ENCODE measurements around the gene WDR7.

WDR7 gene

DNA sequence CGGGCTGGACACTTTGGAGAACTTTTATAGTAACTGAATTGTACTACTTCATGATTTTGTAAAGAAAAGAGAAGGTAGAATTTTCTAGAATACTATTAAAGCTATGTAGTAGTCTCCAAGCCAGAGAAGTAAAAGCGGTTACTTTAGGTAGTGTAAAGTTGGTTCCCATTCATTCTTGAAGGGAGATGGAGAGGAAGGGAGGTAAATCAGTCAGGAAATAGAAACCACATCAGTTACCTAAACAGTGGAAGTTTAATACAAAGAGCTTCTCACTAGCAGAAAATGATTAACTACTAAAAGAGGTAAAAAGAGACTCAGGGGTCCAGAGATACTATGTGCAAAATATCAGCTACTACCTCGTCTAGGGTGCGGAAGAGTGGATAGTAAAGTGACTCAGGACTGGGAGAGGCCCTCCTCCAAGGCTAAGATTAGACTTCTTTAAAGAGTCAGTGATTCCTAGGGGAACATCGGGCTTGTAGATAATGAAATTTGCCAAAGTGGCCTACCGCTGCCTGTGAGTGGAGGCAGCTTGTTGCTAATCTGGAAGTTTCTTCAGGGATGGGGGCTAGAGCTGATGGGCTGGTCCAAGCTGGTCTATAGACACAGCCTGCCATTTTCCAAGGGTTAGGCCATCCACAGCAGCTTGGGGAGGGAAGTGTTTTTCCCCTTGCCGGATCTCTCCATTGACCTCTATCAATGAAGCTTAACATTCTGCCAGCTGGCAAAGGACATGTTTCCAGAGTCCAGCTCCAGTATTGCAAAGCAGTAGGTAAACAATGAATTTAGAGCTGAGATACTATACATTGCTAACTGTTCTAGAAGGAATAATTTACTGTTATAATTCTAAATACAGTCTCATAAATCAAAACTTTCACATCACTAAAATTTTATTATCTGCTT lies 249.3 kb downstream of the WDR7 start:
- no peaks in the 10 kb centered on the region for H3K4me1 ChIP-seq (ENCODE audit: low read depth, poor library complexity, severe bottlenecking)
- no peak overlapping the region for H3K4me2 ChIP-seq
- H3K27me3 ChIP-seq (ENCODE audit: insufficient read depth, low read depth): no peaks in the 10 kb centered on the region
- no peak overlapping the region for H3K27ac ChIP-seq
- H2AFZ ChIP-seq (ENCODE audit: low read depth): no peak overlapping the region
- no peak overlapping the region for H3K4me3 ChIP-seq (IDR thresholded peaks at IDR 0.05; ENCODE audit: insufficient read depth, low read depth, low read length)
- H4K20me1 ChIP-seq (ENCODE audit: insufficient read depth): no peaks in the 10 kb centered on the region
- H3K36me3 ChIP-seq (ENCODE audit: insufficient read depth): no peaks in the 10 kb centered on the region
- H3K79me2 ChIP-seq (ENCODE audit: insufficient read depth, low read depth): no peaks in the 10 kb centered on the region
- no peak overlapping the region for H3K9ac ChIP-seq
- TF ChIP-seq, protein P1, sequence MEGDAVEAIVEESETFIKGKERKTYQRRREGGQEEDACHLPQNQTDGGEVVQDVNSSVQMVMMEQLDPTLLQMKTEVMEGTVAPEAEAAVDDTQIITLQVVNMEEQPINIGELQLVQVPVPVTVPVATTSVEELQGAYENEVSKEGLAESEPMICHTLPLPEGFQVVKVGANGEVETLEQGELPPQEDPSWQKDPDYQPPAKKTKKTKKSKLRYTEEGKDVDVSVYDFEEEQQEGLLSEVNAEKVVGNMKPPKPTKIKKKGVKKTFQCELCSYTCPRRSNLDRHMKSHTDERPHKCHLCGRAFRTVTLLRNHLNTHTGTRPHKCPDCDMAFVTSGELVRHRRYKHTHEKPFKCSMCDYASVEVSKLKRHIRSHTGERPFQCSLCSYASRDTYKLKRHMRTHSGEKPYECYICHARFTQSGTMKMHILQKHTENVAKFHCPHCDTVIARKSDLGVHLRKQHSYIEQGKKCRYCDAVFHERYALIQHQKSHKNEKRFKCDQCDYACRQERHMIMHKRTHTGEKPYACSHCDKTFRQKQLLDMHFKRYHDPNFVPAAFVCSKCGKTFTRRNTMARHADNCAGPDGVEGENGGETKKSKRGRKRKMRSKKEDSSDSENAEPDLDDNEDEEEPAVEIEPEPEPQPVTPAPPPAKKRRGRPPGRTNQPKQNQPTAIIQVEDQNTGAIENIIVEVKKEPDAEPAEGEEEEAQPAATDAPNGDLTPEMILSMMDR (conservative IDR thresholded peaks at IDR 0.05; ENCODE audit: low read depth, low read length): no peak

GRCh38 chr18:56901919-56902318 lies 250.8 kb downstream of the WDR7 start:
- Histone ChIP-seq H3K4me3 (IDR thresholded peaks at IDR 0.05; ENCODE audit: insufficient read depth, low read depth, low read length) (no peak overlapping the region), H3K36me3 (ENCODE audit: insufficient read depth) (no peaks in the 10 kb centered on the region), H3K79me2 (ENCODE audit: insufficient read depth, low read depth) (no peaks in the 10 kb centered on the region), H3K27me3 (ENCODE audit: insufficient read depth, low read depth) (no peaks in the 10 kb centered on the region), H4K20me1 (ENCODE audit: insufficient read depth) (no peaks in the 10 kb centered on the region), H2AFZ (ENCODE audit: low read depth) (no peak overlapping the region), H3K4me1 (ENCODE audit: low read depth, poor library complexity, severe bottlenecking) (no peaks in the 10 kb centered on the region), H3K27ac (no peak overlapping the region), H3K9ac (no peak overlapping the region), H3K4me2 (no peak overlapping the region)
- TF ChIP-seq, protein P1 (conservative IDR thresholded peaks at IDR 0.05; ENCODE audit: low read depth, low read length): no peak

- TF ChIP-seq, protein P1 (conservative IDR thresholded peaks at IDR 0.05; ENCODE audit: low read depth, low read length): no peak
- H3K79me2 ChIP-seq (ENCODE audit: insufficient read depth, low read depth): no peaks in the 10 kb centered on the region
- no peaks in the 10 kb centered on the region for H3K36me3 ChIP-seq (ENCODE audit: insufficient read depth)
- H3K27ac ChIP-seq: no peak overlapping the region
- H4K20me1 ChIP-seq (ENCODE audit: insufficient read depth): no peaks in the 10 kb centered on the region
- no peak overlapping the region for H3K9ac ChIP-seq
- H3K4me2 ChIP-seq: no peak overlapping the region
- no peaks in the 10 kb centered on the region for H3K4me1 ChIP-seq (ENCODE audit: low read depth, poor library complexity, severe bottlenecking)
- H2AFZ ChIP-seq (ENCODE audit: low read depth): no peak overlapping the region
- H3K27me3 ChIP-seq (ENCODE audit: insufficient read depth, low read depth): no peaks in the 10 kb centered on the region
- no peak overlapping the region for H3K4me3 ChIP-seq (IDR thresholded peaks at IDR 0.05; ENCODE audit: insufficient read depth, low read depth, low read length)
Observed at GRCh38 chr18:56902653-56903052, 251.5 kb downstream of the WDR7 start.

GRCh38 chr18:56903686-56904085 lies 252.5 kb downstream of the WDR7 start:
- Histone ChIP-seq H3K36me3 (ENCODE audit: insufficient read depth) (no peaks in the 10 kb centered on the region), H3K27me3 (ENCODE audit: insufficient read depth, low read depth) (no peaks in the 10 kb centered on the region), H3K79me2 (ENCODE audit: insufficient read depth, low read depth) (no peaks in the 10 kb centered on the region), H3K4me2 (no peak overlapping the region), H2AFZ (ENCODE audit: low read depth) (no peak overlapping the region), H3K27ac (no peak overlapping the region), H3K4me1 (ENCODE audit: low read depth, poor library complexity, severe bottlenecking) (no peaks in the 10 kb centered on the region), H4K20me1 (ENCODE audit: insufficient read depth) (no peaks in the 10 kb centered on the region), H3K9ac (no peak overlapping the region), H3K4me3 (IDR thresholded peaks at IDR 0.05; ENCODE audit: insufficient read depth, low read depth, low read length) (no peak overlapping the region)
- TF ChIP-seq, protein P1 (conservative IDR thresholded peaks at IDR 0.05; ENCODE audit: low read depth, low read length): no peak
